GM19193 (cell line): ENCODE results near the gene CPT1B.

ENCODE experiments used
- POLR2A ChIP-seq: IDR thresholded peaks from 4 replicates; pipeline ENCODE4 v1.6.1; 2011; ENCODE audit not compliant: insufficient read depth, insufficient read length; ENCODE audit errors: extremely low read depth

Gene CPT1B

DNA sequence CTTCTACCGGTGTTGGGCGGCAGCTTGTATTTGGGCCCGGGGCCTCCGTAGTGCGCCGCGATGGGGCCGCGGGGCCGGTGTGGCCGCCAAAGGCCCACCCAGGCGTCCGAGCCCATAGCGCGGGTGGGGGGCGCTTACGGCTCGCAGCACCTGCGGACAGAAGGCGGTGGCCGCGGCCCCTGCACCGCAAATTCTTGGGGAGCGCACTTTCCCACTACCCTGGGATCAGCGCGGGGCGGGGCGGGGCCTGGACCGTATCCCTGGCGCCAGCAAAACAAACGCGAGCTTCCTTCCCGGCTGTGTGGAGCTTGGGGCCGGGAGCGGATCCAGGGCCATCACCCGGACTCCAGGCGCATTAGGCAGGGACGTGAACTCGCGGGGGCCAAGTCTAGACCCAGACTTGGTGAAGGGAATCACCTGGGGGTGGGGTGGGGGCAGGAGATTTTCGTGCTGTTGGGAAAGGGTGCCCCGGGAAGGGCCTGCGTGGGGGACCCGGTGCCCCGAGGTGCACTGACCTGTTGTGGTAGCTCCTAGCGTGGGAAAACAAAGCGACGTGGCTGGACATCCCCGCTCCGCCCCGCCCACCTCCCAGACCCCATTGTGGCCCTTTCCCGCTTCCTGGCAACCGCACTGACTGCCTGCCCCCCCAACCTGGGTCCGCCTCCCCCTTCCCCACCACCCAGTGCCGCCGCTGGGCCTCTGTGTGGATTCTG lies 46.1 kb downstream of the CPT1B start:
- peak; percentile 32 for TF ChIP-seq POLR2A

DNA sequence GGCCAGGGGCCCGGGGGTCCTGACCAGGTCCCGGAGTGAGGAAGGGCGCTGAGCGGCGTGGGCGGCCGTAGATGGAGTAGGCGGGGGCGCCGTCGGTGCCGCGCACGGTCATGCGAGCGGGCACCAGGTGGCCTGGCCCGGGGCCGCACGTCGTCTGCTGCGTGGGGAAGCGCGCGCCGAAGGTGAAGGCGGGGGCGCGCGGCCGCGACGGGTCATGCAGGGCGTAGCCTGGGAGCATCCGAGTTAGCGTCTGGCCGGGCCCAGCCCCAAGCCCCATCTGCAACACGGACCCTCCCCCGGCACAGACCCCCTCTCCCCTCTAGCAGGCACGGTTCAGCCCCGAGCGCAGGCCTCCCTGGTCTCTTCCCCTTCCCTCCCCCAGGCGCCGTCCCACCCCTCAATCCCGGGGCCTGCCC lies 46.7 kb downstream of the CPT1B start:
- peak; percentile 27 for TF ChIP-seq POLR2A

DNA sequence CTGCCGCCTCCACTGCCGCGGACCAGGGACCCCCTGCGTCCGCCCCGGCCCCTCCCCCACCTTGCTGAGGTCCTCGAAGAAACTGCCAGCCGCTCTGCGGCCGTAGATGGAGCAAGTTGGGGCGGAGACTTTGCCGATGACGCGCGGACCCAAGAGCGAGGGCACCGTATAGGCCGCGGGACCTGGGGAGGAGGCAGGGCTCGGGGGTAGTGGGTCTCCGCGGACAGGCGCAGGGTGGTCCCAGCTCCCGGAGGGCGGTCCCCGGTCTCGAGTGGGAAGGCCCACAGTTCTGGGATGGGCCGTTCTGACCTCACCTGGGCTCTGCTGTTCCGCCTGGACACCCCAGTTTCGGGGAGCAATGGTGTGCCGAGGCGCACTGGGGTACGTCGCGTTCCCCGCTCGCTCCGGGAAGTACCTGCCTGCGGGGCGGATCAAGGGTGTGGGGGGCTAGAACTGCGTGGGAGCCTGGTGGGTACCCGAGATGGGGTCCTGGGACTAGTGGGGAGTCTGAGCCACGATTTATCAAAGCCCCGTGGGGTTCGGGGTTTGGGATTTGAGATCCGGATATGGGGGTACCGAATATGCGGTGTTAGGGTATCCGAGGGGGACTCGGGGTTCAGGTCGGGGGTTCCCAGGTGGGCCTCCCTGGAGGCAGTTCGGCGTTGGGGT lies 47.2 kb downstream of the CPT1B start:
- TF ChIP-seq POLR2A = peak; percentile 85

DNA sequence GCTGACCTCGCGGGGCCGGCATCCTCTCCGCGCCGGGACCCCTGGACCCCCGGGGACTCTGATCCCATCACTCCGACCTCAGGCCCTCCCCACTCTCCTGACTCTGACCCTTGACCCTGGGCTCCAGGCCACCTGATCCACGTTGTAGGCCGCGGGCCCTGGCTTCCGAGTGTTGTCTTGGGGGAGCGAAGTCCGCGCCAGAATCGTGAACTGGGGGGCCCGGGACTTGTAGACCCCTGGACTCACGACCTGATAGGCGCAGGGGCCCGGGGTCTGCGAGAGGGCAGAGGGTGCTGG lies 47.7 kb downstream of the CPT1B start:
- no peak for TF ChIP-seq POLR2A

DNA sequence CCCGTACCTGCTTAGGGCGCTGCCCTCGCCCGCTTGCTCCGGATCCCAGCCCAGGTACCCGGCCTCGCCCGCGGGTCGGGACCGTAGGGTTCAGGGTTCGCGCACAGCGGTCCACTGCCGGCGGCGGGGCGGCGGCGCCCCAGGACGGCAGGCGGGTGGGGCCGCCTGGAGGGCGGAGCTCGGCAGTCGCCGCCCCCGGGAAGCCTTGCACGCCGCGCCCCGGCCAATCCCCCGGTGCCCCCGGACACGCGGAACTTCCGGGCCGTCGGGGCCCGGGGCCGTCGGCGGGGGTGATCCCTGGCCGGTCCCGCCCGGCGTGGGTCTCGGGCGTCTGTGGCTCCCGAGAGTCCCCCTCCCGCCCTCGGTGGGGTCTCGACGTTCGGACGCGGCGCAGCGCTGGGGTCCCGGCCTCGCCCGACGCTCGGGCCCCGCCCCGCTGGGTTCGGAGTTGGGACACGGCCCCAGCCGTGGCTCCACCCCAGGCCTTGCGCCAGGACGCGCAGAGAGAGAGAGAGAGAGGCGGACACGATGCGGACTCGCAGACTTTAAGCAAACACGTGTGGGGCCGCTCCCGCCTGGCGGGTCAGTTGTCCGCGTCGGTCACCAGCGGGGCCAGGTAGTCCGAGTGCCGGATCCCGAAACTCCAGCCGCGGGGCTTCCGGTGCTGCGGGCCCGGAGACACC lies 48.2 kb downstream of the CPT1B start, which contains the start of gene TYMP:
Gene TYMP, minus strand, starts transcription at position 116 of the 683 bp plus-strand sequence. CDS start 303 bp downstream, outside the sequence.
- TF ChIP-seq POLR2A = peak; percentile 62

DNA sequence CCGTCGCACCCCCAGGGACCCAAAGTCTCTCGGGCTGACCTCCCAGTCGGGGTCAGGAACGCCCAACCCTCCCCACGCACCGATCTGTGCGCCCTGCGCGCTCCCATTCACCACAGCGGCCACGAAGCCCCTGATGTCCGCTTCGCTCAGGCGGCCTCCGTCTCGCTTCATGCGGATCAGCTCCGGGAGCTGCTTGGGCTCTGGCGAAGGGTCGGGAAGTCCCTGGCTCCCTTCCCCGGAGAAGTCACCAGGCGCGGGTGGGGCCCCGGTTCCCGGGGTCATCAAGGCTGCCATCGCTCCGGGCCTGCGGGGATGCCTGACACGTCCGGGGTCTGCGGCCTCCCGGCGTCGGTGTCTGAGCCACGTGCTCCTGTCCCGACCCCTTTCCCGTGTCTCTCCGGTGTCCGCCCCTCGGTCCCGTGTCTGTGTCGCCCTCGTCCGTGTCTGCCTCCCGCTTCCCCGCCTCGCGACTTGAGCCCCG lies 48.8 kb downstream of the CPT1B start:
- TF ChIP-seq POLR2A = peak; percentile 5

DNA sequence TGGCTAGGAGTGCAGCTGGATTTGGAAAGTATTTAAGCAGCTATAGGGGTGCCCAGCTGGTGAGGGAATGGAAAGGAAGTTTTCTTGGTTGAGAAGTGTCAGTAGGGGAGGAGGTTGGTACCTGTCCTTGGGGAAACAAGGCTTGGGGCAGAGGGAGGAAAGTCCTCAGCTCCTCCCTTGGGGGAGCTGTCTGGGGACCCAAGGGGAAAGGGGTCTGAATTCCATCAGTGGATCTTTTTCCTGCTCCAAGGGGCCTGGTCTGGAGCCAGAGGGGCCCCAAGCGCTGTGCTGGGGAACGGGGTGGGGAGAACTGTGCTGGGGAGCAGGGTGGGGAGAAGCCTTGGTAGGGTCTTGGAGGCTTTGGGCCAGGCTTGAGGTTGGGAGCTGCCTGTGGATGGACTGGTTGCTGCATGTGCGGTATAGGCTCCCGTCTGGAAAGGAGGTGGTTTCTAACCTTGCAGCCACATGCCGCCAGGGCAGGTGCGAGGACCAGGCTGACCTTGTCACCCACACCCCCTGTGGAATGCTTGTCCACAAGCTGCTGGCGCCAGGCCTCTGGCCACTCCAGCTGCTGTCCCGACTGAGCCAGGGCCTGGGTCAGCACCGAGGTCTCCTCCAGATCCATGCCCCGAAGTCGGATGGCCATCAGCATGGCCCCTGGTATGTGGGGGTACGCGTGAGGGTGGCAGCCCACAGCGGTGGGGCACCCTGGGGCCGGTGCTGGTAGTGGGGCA lies 49.4 kb downstream of the CPT1B start:
- peak; percentile 30 for TF ChIP-seq POLR2A

DNA sequence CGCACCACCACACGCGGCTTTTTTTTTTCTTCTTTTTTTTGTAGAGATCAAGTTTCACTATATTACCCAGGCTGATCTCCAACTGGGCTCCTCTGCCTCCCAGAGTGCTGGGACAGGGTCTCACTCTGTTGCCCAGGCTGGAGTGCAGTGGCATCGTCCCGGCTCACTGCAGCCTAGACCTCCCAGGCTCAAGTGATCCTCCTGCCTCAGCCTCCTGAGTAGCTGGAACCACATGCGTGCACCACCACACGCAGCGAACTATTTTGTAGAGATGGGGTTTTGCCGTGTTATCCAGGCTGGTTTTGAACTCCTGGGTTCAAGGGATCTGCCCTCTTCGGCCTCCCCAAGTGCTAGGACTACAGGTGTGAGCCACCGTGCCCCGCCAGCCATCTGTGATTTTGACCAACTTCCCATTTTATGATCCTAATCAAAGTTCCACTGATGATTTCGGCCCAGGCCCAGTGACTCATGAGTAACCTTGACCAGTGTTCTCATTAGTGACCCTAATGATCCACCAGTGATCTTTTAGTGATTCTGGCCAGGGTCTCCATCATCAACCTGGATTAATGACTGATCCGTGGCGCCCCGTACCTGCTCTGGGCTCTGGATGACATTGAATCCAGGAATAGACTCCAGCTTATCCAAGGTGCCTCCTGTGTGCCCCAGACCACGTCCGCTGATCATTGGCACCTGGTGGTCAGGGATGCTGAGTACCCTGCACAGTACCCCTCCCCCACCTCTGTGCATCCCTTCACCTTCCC lies 50.1 kb downstream of the CPT1B start:
- no peak for TF ChIP-seq POLR2A

DNA sequence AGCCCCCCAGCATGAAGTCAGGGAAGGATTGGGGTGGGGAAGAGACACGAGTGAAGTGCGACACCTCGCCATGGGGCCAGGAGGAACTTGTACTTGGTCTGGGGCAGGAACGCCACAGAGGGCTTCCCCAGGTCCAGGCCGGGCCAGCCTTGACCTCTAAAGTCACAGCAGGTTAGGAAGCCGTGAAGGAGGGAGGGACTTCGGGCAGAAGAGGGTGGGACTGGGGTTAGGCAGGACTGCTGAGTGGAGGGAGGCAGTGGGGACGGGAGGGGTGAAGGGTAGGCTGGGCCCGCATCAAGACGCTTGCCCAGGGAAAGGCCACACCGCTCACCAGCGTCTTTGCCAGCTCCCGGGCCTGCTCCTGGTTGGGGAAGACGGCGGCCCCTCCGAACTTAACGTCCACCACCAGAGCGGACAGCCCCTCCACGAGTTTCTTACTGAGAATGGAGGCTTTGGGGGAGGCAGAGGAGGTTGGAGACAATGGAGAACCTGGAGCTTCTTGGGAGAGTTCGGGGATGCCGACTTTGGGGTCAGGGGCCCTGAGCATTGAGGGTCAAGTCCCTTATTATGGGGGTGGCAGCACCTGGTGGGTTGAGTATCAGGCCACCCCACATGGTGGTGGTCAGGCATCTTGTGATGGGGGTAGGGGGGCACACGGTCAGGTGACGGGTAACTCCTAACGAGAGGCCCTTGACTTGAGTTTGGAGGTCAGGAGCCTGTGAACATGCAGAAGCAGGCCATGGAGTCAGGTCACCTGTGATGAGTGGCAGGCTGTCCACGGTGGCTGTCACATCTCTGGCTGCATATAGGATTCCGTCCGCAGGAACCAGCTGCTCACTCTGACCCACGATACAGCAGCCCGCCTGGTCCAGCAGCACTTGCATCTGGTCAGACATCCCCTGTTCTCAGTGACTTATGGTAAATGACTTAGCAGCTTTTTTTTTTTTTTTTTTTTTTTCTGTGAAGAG lies 51.1 kb downstream of the CPT1B start:
- peak; percentile 70 for TF ChIP-seq POLR2A

DNA sequence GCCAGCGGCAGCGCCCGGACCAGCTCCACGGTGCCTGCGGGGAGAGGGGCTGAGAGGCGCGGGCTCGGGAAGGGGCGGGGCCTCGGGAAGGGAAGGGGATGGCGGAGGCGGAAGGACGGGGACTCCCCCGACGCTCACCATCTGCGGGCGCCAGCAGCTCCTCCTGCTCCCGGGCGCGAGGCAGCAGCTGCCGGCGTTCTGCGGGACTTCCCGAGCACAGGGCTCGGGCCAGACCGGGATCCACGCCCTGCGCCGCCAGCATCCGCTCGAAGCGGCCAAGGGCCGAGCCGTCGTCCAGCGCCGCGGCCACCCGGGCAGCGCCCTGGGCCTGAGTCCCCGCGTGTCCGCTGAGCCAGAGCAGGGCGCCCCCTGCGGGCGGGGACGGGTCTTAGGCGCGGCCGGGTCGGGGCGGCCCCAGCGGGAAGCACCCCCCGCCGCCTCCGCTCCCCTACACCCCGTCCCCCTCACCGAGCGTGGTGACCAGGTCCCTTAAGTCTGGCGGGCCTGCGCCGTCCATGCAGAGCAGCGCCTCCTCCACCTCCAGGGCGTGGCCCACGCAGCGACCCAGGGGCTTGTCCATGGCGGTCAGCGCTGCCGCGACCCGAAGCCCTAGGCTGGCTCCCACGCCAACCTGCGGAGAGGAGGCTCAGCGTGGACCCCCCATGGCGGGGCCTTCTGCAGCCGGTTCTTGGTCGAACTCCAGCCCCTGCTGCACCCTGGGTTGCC lies 52.0 kb downstream of the CPT1B start:
- TF ChIP-seq POLR2A = peak; percentile 47

DNA sequence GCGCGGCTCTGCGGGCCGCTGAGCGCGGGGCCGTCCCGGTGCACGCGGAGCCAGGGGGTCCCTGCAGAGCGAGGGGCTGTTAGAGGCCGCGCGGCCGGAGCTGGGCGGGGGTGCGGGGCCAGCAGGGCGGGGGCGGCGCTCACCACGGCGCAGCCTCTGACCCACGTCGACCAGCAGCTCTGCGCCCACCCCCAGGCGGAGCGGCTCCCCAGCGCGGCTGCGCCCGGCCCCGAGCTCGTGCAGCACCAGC lies 52.4 kb downstream of the CPT1B start:
- TF ChIP-seq POLR2A = no peak

DNA sequence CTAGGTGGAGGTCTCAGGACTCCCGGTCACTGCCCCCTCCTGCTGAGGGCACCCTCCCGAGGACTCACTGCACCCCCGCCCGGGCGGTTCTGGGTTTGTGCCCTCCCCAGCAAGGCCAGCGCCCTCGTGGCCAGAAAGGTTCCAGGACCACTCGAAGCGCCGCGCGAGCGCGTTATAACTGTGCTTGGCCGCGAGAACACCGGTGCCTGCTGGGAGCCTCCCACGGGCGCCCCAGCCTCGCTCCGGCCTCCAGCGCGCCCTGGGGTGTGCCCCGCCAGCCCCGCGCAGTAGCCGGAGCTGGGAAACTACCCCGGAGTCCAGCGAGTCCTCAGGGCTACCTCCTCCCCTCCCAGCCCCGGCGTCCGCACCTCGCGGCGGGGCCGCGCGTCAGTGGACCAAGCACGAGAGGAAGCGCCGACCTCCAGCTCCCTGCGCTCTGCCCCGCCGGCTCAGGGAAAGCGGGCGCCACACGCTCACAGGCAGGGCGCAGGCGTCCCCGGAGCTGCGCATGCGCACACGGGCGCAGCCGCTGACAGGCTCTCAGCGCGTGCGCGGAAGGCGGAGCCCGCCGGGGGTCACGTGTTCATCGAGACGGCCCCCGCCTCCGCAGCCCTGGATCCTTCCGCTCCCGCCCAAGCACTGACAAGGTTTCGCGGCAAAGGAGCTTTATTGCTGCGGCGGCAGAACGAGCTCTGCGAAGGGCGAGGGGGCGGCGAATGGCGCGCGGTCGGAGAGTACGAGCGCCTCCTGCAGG lies 52.9 kb downstream of the CPT1B start, which contains the start of gene SCO2:
Gene SCO2, minus strand, starts transcription at position 495 of the 754 bp plus-strand sequence. CDS start 1,187 bp downstream, outside the sequence.
- TF ChIP-seq POLR2A = peak; percentile 82

DNA sequence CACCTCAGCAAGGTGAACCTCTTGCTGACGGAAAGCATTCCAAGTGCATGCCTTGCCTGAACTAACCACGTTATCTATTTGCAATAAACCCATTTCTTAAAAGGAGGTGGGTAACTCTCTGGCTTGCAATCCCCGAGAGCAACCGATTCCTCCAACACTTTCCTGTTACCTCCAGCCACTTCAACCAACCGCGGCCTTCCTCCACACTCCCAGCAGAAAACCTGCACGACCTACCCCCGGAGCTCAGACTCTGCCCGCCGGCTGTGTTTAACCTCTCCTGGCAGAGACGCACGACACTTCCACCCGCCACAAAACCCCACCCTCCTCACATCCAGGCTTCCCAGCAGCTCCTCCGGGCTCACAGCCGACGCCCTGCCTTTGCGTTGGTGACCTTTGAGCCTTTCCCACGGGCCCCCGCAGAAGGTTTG lies 53.5 kb downstream of the CPT1B start:
- no peak for TF ChIP-seq POLR2A
